ENCODE data around the gene COMMD3. TPM values are rescaled to one million over a fixed set of nuclear protein-coding genes. Genes with fewer than 3 reads are reported as not detected.
A peak's percentile ranks its signal among the peaks of the same experiment; 100 is the strongest.

COMMD3 gene
- total RNA-seq, 2 donors from 2014 or later, result 30.7 to 38.8 TPM

DNA sequence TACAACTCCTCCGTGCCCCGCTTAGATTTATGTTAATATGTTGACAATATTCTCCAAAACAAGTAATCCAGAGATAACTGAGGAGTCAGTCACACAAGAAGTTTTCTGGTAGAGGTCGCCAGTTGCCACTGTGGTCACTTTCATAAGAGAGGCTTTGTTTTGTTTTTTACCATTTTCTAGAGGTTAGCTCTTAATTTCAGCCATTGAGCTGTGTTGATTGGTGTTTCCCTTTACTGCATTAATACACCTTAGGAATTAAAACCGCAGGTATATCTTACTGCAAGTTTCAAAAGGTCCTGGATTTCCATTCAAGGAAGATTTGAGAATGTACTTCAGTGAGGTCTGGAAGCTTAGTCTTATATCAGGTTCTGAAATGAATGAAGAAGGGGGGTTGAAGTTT, 8.2 kb downstream of the COMMD3 start:
- 84% methylated on average over 4 of the region's 4 CpGs for WGBS
- H3K4me1 ChIP-seq (replicated peaks), result peaks cover 7% of the 10 kb centered on the region
- H3K27me3 ChIP-seq (replicated peaks; ENCODE audit: insufficient read depth), result no peaks in the 10 kb centered on the region
- H3K27ac ChIP-seq, result peak overlapping the region in 1 of 2 donors; percentile 78
- no peaks in the 10 kb centered on the region for H3K9me3 ChIP-seq
- intact Hi-C loops (cut with DNase I), result loop anchor here (10.0 kb wide), 1 partner anchor 800 kb away; the partner anchor contains the start of gene SKIDA1
- DNase-seq (ENCODE audit: low spot score), result no peak
- no peaks in the 10 kb centered on the region for H3K36me3 ChIP-seq
- H3K4me3 ChIP-seq, result peak overlapping the region in 1 of 2 donors; percentile 57
- TF ChIP-seq POLR2A (IDR thresholded peaks at IDR 0.05) (no peak), POLR2AphosphoS5 (IDR thresholded peaks at IDR 0.05) (no peak)
- TF ChIP-seq, protein P1, sequence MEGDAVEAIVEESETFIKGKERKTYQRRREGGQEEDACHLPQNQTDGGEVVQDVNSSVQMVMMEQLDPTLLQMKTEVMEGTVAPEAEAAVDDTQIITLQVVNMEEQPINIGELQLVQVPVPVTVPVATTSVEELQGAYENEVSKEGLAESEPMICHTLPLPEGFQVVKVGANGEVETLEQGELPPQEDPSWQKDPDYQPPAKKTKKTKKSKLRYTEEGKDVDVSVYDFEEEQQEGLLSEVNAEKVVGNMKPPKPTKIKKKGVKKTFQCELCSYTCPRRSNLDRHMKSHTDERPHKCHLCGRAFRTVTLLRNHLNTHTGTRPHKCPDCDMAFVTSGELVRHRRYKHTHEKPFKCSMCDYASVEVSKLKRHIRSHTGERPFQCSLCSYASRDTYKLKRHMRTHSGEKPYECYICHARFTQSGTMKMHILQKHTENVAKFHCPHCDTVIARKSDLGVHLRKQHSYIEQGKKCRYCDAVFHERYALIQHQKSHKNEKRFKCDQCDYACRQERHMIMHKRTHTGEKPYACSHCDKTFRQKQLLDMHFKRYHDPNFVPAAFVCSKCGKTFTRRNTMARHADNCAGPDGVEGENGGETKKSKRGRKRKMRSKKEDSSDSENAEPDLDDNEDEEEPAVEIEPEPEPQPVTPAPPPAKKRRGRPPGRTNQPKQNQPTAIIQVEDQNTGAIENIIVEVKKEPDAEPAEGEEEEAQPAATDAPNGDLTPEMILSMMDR (IDR thresholded peaks at IDR 0.05), result no peak

DNA sequence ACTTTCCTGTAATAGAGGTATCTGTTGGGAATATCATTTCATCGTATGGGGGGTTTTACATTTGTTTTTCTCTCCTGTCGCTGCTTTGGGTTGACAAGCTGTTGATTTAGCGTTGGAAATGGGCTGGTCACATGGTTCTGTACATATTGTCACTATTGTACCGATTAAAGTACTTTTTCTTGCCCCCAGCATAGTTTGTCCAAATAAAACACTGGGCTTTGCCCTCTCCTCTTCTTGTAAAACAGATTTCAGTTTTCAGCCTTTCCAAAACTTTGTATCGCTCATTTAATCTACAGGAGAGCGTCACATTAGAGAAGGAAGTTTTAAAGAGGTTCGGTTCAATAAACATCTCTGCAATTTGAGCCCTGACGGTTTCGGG, 8.7 kb downstream of the COMMD3 start:
- TF ChIP-seq, protein P1 (IDR thresholded peaks at IDR 0.05), result no peak
- TF ChIP-seq POLR2A (IDR thresholded peaks at IDR 0.05) (no peak), POLR2AphosphoS5 (IDR thresholded peaks at IDR 0.05) (no peak)
- intact Hi-C loops (cut with DNase I), result loop anchor here (10.0 kb wide), 1 partner anchor 800 kb away; the partner anchor contains the start of gene SKIDA1
- H3K27me3 ChIP-seq (replicated peaks; ENCODE audit: insufficient read depth), result no peaks in the 10 kb centered on the region
- 6% methylated on average over 9 of the region's 9 CpGs for WGBS
- H3K36me3 ChIP-seq, result no peaks in the 10 kb centered on the region
- no peaks in the 10 kb centered on the region for H3K9me3 ChIP-seq
- no peak for DNase-seq (ENCODE audit: low spot score)
- peak overlapping the region; percentile 51 to 57 for H3K4me3 ChIP-seq
- H3K27ac ChIP-seq, result peak overlapping the region; percentile 77 to 78
- H3K4me1 ChIP-seq (replicated peaks), result peaks cover 7% of the 10 kb centered on the region

DNA sequence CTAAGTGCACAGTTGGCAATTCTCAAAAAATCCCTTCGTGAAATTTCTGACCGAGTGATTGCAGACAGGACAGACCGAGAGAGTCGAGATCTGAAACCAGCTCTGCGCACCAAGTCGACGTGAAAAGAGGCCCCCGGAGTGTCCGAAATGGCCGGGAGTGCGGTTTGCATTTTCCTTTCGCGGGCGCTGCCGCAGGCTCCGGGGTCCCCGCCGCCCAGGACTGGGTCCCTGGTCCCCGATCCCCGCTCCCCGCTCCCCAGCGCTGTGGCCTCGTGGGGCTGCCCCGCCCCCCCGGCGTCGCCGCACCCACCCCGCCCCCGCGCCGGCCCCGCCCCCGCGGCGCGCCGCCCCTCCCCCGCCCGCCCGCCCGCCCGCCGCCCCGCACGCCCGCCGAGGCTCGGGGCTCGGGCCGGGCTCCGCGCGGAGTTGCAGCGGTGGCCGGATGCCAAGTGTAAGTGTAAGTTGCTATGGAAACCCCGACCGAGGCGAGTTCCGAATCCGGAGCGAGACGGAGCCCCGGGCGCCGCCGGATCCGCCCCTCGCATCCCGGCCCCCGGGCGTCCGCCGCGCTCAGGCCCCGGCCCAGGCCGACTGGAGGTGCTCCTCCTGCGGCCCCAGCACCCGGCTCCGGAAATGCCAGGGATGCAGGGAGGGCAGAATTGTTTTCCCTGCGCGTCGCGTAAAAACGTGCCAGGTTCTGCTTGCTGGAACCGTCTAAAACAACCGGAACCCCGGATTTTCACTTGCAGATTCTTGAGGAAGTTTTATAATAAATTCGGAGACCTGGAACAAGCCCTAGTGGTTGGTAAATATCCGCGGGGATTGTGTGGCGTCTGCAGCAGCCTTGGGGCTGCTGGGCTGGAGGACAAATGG, 9.3 kb downstream of the COMMD3 start:
- DNase-seq (ENCODE audit: low spot score), result peak; percentile 67
- H3K27me3 ChIP-seq (replicated peaks; ENCODE audit: insufficient read depth), result no peaks in the 10 kb centered on the region
- peak overlapping the region; percentile 51 to 57 for H3K4me3 ChIP-seq
- no peaks in the 10 kb centered on the region for H3K9me3 ChIP-seq
- peaks cover 7% of the 10 kb centered on the region for H3K4me1 ChIP-seq (replicated peaks)
- TF ChIP-seq POLR2A (IDR thresholded peaks at IDR 0.05) (no peak), POLR2AphosphoS5 (IDR thresholded peaks at IDR 0.05) (no peak)
- TF ChIP-seq, protein P1 (IDR thresholded peaks at IDR 0.05), result no peak
- intact Hi-C loops (cut with DNase I), result loop anchor here (10.0 kb wide), 1 partner anchor 801 kb away; the partner anchor contains the start of gene SKIDA1
- under 1% methylated on average over 39 of the region's 92 CpGs for WGBS
- H3K36me3 ChIP-seq, result no peaks in the 10 kb centered on the region
- peak overlapping the region; percentile 77 to 78 for H3K27ac ChIP-seq

DNA sequence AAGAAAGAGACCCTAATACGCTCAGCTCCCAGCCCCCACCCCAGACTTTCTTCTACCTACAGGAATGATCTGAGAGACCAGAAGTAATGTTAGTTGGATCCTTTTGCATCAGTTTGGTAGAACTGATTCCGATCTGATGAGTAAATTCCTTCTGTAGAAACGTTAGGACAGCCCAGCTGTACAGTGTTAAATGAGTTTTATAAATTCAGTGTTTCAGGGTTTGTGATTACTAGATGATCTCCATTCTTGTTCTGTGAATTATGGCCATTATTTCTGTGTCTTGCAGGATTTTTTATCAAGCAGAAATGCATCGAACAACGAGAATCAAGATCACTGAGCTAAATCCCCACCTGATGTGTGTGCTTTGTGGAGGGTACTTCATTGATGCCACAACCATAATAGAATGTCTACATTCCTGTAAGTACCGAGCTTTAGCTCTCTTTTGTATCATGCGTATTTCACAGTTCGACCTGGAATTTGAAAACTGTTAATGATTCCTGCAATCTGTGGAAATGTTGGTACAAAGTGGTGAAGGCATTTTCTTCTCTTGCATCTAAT, 10.0 kb downstream of the COMMD3 start:
- Histone ChIP-seq H3K4me1 (replicated peaks) (peaks cover 7% of the 10 kb centered on the region), H3K27ac (peak overlapping the region; percentile 77 to 78), H3K4me3 (peak overlapping the region; percentile 51 to 57), H3K9me3 (no peaks in the 10 kb centered on the region), H3K36me3 (no peaks in the 10 kb centered on the region), H3K27me3 (replicated peaks; ENCODE audit: insufficient read depth) (no peaks in the 10 kb centered on the region)
- TF ChIP-seq POLR2A (IDR thresholded peaks at IDR 0.05) (no peak), POLR2AphosphoS5 (IDR thresholded peaks at IDR 0.05) (no peak)
- TF ChIP-seq, protein P1 (IDR thresholded peaks at IDR 0.05), result no peak
- DNase-seq (ENCODE audit: low spot score), result no peak
- 63% methylated on average over 8 of the region's 8 CpGs for WGBS
- intact Hi-C loops (cut with DNase I), result loop anchor here (10.0 kb wide), 1 partner anchor 801 kb away; the partner anchor contains the start of gene SKIDA1
